HG03521 (cell line): ENCODE results near the gene KBTBD12.

Experiments
- ATAC-seq: cut with Tn5 transposase; IDR thresholded peaks from one replicate; pipeline ENCODE4 v1.9.1; 2021; ENCODE audit warnings: mild to moderate bottlenecking, moderate library complexity; ENCODE audit not compliant: unreplicated experiment

KBTBD12 gene

GRCh38 chr3:127949446-127950055 lies 34.5 kb downstream of the KBTBD12 start:
- ATAC-seq = no peak

GRCh38 chr3:127951276-127951675 lies 36.2 kb downstream of the KBTBD12 start:
- ATAC-seq = no peak

GRCh38 chr3:127953091-127954035 lies 38.3 kb downstream of the KBTBD12 start:
- no peak for ATAC-seq

GRCh38 chr3:127954640-127955039 lies 39.6 kb downstream of the KBTBD12 start:
- ATAC-seq = no peak

- no peak for ATAC-seq
Measured at GRCh38 chr3:127955728-127956127, 40.7 kb downstream of the KBTBD12 start.

GRCh38 chr3:127959041-127959440 lies 44.0 kb downstream of the KBTBD12 start:
- no peak for ATAC-seq

GRCh38 chr3:127959873-127960272 lies 44.8 kb downstream of the KBTBD12 start:
- ATAC-seq = no peak

GRCh38 chr3:127960421-127960965 lies 45.5 kb downstream of the KBTBD12 start:
- ATAC-seq = no peak

GRCh38 chr3:127961124-127961523 lies 46.1 kb downstream of the KBTBD12 start:
- no peak for ATAC-seq

- ATAC-seq = no peak
Measured at GRCh38 chr3:127961963-127962362, 46.9 kb downstream of the KBTBD12 start.

GRCh38 chr3:127962937-127963336 lies 47.9 kb downstream of the KBTBD12 start:
- ATAC-seq = no peak

GRCh38 chr3:127964053-127964452 lies 49.0 kb downstream of the KBTBD12 start:
- no peak for ATAC-seq

- ATAC-seq = no peak
Measured at GRCh38 chr3:127964816-127965215, 49.8 kb downstream of the KBTBD12 start.

GRCh38 chr3:127967316-127967715 lies 52.3 kb downstream of the KBTBD12 start:
- ATAC-seq = no peak

GRCh38 chr3:127970966-127971592 lies 56.0 kb downstream of the KBTBD12 start:
- ATAC-seq = no peak

GRCh38 chr3:127974226-127974625 lies 59.2 kb downstream of the KBTBD12 start:
- ATAC-seq = no peak

- no peak for ATAC-seq
Measured at GRCh38 chr3:127975153-127976029, 60.4 kb downstream of the KBTBD12 start.

GRCh38 chr3:127978636-127979035 lies 63.6 kb downstream of the KBTBD12 start:
- ATAC-seq = no peak

- no peak for ATAC-seq
Measured at GRCh38 chr3:127979473-127979872, 64.4 kb downstream of the KBTBD12 start.

GRCh38 chr3:127981097-127981496 lies 66.1 kb downstream of the KBTBD12 start:
- no peak for ATAC-seq
